Erythroblast (primary cell): ENCODE results near the gene ARHGAP42.

Experiments used
- GATA1 ChIP-seq: IDR thresholded peaks from 2 replicates; pipeline ENCODE4 v1.6.1; 2011; ENCODE audit warnings: low read depth, mild to moderate bottlenecking, control low read depth, low read length, moderate library complexity
- POLR2A ChIP-seq: IDR thresholded peaks from 2 replicates; pipeline ENCODE4 v1.6.1; 2011; ENCODE audit warnings: mild to moderate bottlenecking, low read length

GRCh38 chr11:100719809-100720221 is 32.7 kb downstream of the ARHGAP42 start:
- TF ChIP-seq GATA1 (no peak), POLR2A (no peak)
